ENCODE data around the gene TSPOAP1. TPM values are rescaled to one million over a fixed set of nuclear protein-coding genes. Genes with fewer than 3 reads are reported as not detected.

Gene TSPOAP1
- polyA plus RNA-seq, 1 of the 3 experiments (the other 2 are of a cell fraction), result 0.79 TPM

DNA sequence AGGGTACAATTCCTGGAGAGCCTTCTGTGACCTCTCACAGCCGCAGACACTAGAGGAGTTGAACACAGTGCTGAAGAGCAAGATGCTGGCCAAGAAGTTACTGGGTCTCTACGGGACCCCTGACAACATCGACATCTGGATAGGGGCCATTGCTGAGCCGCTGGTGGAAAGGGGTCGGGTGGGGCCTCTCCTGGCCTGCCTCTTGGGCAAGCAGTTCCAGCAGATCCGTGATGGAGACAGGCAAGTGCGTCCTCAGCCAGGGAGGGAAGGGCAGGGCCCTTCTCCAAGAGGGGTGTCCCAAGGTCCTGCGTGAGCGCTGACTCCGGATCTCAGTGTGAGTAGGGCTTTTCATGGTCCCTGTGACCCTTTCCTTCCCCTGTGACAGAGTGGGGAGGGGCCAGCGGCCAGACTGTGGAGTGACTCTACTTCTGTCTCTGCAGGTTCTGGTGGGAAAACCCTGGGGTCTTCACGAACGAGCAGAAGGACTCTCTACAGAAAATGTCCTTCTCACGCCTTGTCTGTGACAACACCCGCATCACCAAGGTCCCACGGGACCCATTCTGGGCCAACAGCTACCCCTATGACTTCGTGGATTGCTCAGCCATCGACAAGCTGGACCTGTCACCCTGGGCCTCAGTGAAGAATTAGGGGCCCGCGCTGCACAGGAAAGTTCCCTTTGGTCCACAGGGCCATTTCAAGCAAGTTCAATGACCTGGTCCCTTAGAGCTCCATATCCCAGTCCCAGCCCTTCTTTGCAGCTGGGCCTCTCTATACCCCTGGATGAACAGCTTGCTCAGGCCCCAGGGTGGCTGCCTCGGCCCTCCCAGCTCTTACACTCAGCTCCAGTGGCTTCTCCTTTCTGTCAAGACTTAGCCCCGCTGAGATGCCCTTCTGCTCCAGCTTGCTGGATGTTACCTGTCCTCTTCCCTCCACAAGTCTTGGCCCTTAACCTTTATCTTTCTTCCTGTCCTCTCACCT is 61.0 kb downstream of the TSPOAP1 start:
- no peak overlapping the region for H3K9ac ChIP-seq
- H3K4me1 ChIP-seq (ENCODE audit: control insufficient read depth in 1 of 2, insufficient read depth in 2 of 2, low read depth in 1 of 2, low read length in 1 of 2), result no peaks in the 10 kb centered on the region
- no peak overlapping the region for H3K27ac ChIP-seq (ENCODE audit: low read depth in 2 of 2, low read length in 1 of 2)
- ChIA-PET CTCF (interaction anchor here (0.7 to 1.6 kb wide), 5 partner anchors 16 to 150 kb away, joined by 3 to 7 read pairs (median 4); partner anchors contain the start of gene RNF43), POLR2A (no interaction called here)
- no peak overlapping the region for H3K4me2 ChIP-seq
- TF ChIP-seq NFIC (IDR thresholded peaks at IDR 0.05; ENCODE audit: borderline replicate concordance) (no peak), NRF1 (IDR thresholded peaks at IDR 0.05; ENCODE audit: low read depth, low read length) (no peak)
- TF ChIP-seq, protein P1, sequence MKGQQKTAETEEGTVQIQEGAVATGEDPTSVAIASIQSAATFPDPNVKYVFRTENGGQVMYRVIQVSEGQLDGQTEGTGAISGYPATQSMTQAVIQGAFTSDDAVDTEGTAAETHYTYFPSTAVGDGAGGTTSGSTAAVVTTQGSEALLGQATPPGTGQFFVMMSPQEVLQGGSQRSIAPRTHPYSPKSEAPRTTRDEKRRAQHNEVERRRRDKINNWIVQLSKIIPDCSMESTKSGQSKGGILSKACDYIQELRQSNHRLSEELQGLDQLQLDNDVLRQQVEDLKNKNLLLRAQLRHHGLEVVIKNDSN (IDR thresholded peaks at IDR 0.05; ENCODE audit: borderline replicate concordance, low read depth), result no peak
- WGBS (ENCODE audit: low lambda C conversion rate), result 28% methylated on average over 21 of the region's 22 CpGs
- no peaks in the 10 kb centered on the region for H3K36me3 ChIP-seq (replicated peaks in 1 of 2; ENCODE audit: control insufficient read depth in 1 of 2, insufficient read depth in 2 of 2, low read length in 1 of 2)
- no peaks in the 10 kb centered on the region for H3F3A ChIP-seq (replicated peaks; ENCODE audit: insufficient read depth)
- H3K9me3 ChIP-seq, result no peaks in the 10 kb centered on the region
- H3K79me2 ChIP-seq (ENCODE audit: insufficient read depth), result no peaks in the 10 kb centered on the region
- peaks cover 43% of the 10 kb centered on the region for H3K27me3 ChIP-seq (ENCODE audit: insufficient read depth)
- DNase-seq, result no peak
- H3K9me2 ChIP-seq, result no peaks in the 10 kb centered on the region
- no peaks in the 10 kb centered on the region for H4K20me1 ChIP-seq (ENCODE audit: insufficient read depth)
- no peak overlapping the region for H2AFZ ChIP-seq (ENCODE audit: low read depth)
- H3K4me3 ChIP-seq (ENCODE audit: low read depth in 2 of 2, low read length in 1 of 2), result no peak overlapping the region

DNA sequence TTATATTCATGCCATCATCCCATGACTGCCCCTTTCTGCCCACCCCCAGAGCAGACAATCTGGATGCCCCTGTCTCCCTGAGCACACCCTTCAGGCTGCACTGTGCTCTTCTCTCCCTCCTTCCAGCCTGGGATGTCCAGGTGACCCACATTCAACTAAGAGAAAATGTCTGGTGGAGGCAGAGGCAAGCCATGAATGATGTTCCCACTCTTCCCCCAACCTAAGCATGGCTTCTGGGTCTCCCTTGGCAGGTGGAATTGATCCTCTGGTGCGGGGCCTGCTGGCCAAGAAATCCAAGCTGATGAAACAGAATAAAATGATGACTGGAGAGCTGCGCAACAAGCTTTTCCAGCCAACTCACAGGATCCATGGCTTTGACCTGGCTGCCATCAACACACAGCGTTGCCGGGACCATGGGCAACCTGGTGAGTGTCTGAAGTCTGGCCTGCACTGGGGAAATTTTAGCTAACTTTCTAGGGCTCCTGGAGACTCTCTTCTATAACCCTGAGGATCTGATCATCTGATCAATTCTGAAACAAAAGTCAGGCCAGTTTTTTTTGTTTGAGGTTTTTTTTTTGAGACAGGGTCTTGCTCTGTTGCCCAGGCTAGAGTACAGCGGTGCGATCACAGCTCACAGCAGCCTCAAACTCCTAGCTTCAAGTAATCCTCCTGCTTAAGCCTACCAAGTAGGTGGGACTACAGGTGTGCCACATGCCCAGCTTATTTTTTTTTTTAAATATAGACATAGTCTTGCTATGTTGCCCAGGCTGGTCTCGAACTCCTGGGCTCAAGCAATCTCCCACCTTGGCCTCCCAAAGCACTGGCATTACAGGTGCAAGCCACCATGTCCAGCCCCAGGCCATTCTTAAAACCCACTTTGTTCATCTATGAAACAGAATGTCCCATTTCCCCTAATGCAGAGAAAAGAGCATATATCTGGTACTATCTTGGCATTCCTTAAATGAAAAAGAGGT is 62.4 kb downstream of the TSPOAP1 start:
- Histone ChIP-seq H2AFZ (ENCODE audit: low read depth) (no peak overlapping the region), H3K27ac (ENCODE audit: low read depth in 2 of 2, low read length in 1 of 2) (no peak overlapping the region), H3K27me3 (ENCODE audit: insufficient read depth) (peaks cover 46% of the 10 kb centered on the region), H3K9ac (no peak overlapping the region), H3K9me3 (no peaks in the 10 kb centered on the region), H3F3A (replicated peaks; ENCODE audit: insufficient read depth) (no peaks in the 10 kb centered on the region), H3K4me2 (no peak overlapping the region), H3K36me3 (replicated peaks in 1 of 2; ENCODE audit: control insufficient read depth in 1 of 2, insufficient read depth in 2 of 2, low read length in 1 of 2) (no peaks in the 10 kb centered on the region), H3K4me1 (ENCODE audit: control insufficient read depth in 1 of 2, insufficient read depth in 2 of 2, low read depth in 1 of 2, low read length in 1 of 2) (no peaks in the 10 kb centered on the region), H4K20me1 (ENCODE audit: insufficient read depth) (no peaks in the 10 kb centered on the region), H3K4me3 (ENCODE audit: low read depth in 2 of 2, low read length in 1 of 2) (no peak overlapping the region), H3K9me2 (no peaks in the 10 kb centered on the region), H3K79me2 (ENCODE audit: insufficient read depth) (no peaks in the 10 kb centered on the region)
- TF ChIP-seq TEAD4 (IDR thresholded peaks at IDR 0.05; ENCODE audit: borderline replicate concordance, insufficient read depth), result no peak
- TF ChIP-seq MEF2A (IDR thresholded peaks at IDR 0.05; ENCODE audit: borderline replicate concordance, low read depth), result no peak
- no peak for TF ChIP-seq EP300 (IDR thresholded peaks at IDR 0.05; ENCODE audit: borderline replicate concordance in 1 of 2, low read depth in 1 of 2, low read length in 1 of 2)
- TF ChIP-seq, protein P2, sequence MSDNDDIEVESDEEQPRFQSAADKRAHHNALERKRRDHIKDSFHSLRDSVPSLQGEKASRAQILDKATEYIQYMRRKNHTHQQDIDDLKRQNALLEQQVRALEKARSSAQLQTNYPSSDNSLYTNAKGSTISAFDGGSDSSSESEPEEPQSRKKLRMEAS (IDR thresholded peaks at IDR 0.05; ENCODE audit: low read depth), result no peak
- TF ChIP-seq ELF1 (IDR thresholded peaks at IDR 0.05), result no peak
- no peak for TF ChIP-seq MXI1 (IDR thresholded peaks at IDR 0.05; ENCODE audit: low read depth, low read length)
- no peak for TF ChIP-seq SMC3 (IDR thresholded peaks at IDR 0.05; ENCODE audit: low read depth, low read length)
- WGBS (ENCODE audit: low lambda C conversion rate), result 36% methylated on average over 7 of the region's 7 CpGs
- ChIA-PET CTCF (interaction anchor here (1.0 kb wide), 2 partner anchors 16 to 152 kb away, joined by 3 to 5 read pairs; no protein-coding TSS in a partner anchor), POLR2A (no interaction called here)
- DNase-seq, result no peak

Data from SK-N-SH (cell line).